Body of pancreas (tissue), 4 donors: ENCODE results near the gene UBE3B.

Source experiments
- CTCF ChIP-seq, 7 experiments: fragments of 450-650 bp in 4 of 7; fragments of 200-600 bp in 3 of 7; sonication (generic) in 3 of 7; IDR thresholded peaks; one replicate each; pipeline ENCODE4 v1.5.1; 2016 to 2019; ENCODE audit warnings: antibody characterized with exemption in 7 of 7
- POLR2A ChIP-seq, 3 donors: fragments of 450-650 bp; IDR thresholded peaks; one replicate each; pipeline ENCODE4 v1.6.1; 2016; ENCODE audit warnings: antibody characterized with exemption in 3 of 3, mild to moderate bottlenecking in 2 of 3

GRCh38 chr12:109572506-109572845 lies 95.0 kb downstream of the UBE3B start:
- TF ChIP-seq CTCF (IDR thresholded peaks at IDR 0.05): no peak
- no peak for TF ChIP-seq POLR2A (IDR thresholded peaks at IDR 0.05)
